IMR-90 (cell line): ENCODE measurements around the gene EGR2. TPM values are rescaled to one million over a fixed set of nuclear protein-coding genes. Genes with fewer than 3 reads are reported as not detected.

ENCODE experiments used
- ATAC-seq: fragments of 200-7000 bp; cut with Tn5 transposase; 2 replicates; pipeline ENCODE4 v1.9.1; 2020; ENCODE audit warnings: low read depth, mild to moderate bottlenecking, moderate library complexity
- BruUV-seq: library from RNA; stranded (reverse); fragments of 400-500 nt; replicated peaks from 2 replicates; lab custom pipeline; 2021; lab: Mats Ljungman, UMichigan
- CTCF ChIA-PET: fragments of 300-600 bp; formaldehyde crosslinking; extraction: SDS; loops from one replicate; lab custom pipeline; 2021; ENCODE audit warnings: antibody characterized with exemption; lab: Yijun Ruan, JAX
- POLR2A ChIA-PET: fragments of 300-600 bp; sonication (Branson Sonifier 250); formaldehyde crosslinking; loops from one replicate; lab custom pipeline; 2022; ENCODE audit warnings: antibody characterized with exemption; ENCODE audit not compliant: unreplicated experiment; lab: Charles Lee
- DNase-seq: peaks from one replicate; pipeline ENCODE4 v3.0.0; 2013
- H2AFZ ChIP-seq: replicated peaks from 2 replicates; pipeline ENCODE3; 2013; ENCODE audit warnings: low read length, mild to moderate bottlenecking; ENCODE audit not compliant: poor library complexity
- H2AK5ac ChIP-seq: 2 replicates; pipeline ENCODE4 v1.6.1; 2013; ENCODE audit warnings: low read depth, low read length, inconsistent platforms
- H2AK9ac ChIP-seq: replicated peaks from 2 replicates; pipeline ENCODE3; 2013; ENCODE audit warnings: mild to moderate bottlenecking, low read depth, low read length, moderate library complexity; ENCODE audit not compliant: poor library complexity
- H2BK120ac ChIP-seq: 2 replicates; pipeline ENCODE4 v1.6.1; 2013; ENCODE audit warnings: low read depth, low read length, inconsistent platforms
- H2BK15ac ChIP-seq: 3 replicates; pipeline ENCODE4 v1.6.1; 2013; ENCODE audit warnings: low read depth, low read length, inconsistent platforms
- H2BK20ac ChIP-seq: 2 replicates; pipeline ENCODE4 v1.6.1; 2013; ENCODE audit warnings: low read depth, mild to moderate bottlenecking, inconsistent platforms, low read length, moderate library complexity
- H2BK5ac ChIP-seq: 2 replicates; pipeline ENCODE4 v1.6.1; 2013; ENCODE audit warnings: mild to moderate bottlenecking, low read depth, low read length, inconsistent platforms; ENCODE audit not compliant: poor library complexity, severe bottlenecking
- H3K14ac ChIP-seq: replicated peaks from 2 replicates; pipeline ENCODE4 v1.6.1; 2013; ENCODE audit warnings: low read depth, low read length, inconsistent platforms
- H3K18ac ChIP-seq: 2 replicates; pipeline ENCODE4 v1.6.1; 2013; ENCODE audit warnings: low read depth, low read length, control low read depth
- H3K23ac ChIP-seq: 2 replicates; pipeline ENCODE4 v1.6.1; 2013; ENCODE audit warnings: low read depth, low read length, inconsistent platforms
- H3K27ac ChIP-seq: 2 replicates; pipeline ENCODE4 v1.5.1; 2013; ENCODE audit warnings: mild to moderate bottlenecking, control low read depth, low read length; ENCODE audit not compliant: insufficient read depth
- H3K27me3 ChIP-seq: 2 replicates; pipeline ENCODE4 v1.6.1; 2013; ENCODE audit warnings: low read length; ENCODE audit not compliant: control insufficient read depth, insufficient read depth
- H3K36me3 ChIP-seq: 2 replicates; pipeline ENCODE4 v1.6.1; 2013; ENCODE audit warnings: low read length, mixed read lengths; ENCODE audit not compliant: control insufficient read depth, insufficient read depth
- H3K4ac ChIP-seq: 2 replicates; pipeline ENCODE4 v1.6.1; 2013; ENCODE audit warnings: low read depth, low read length, inconsistent platforms
- H3K4me1 ChIP-seq: 2 replicates; pipeline ENCODE4 v1.6.1; 2013; ENCODE audit warnings: low read length, mixed read lengths; ENCODE audit not compliant: control insufficient read depth, insufficient read depth
- H3K4me2 ChIP-seq: 2 replicates; pipeline ENCODE4 v1.6.1; 2013; ENCODE audit warnings: low read depth, mild to moderate bottlenecking, control low read depth, low read length, moderate library complexity
- H3K4me3 ChIP-seq: 2 replicates; pipeline ENCODE4 v1.5.1; 2013; ENCODE audit warnings: low read depth, mild to moderate bottlenecking, control low read depth, low read length, moderate library complexity; ENCODE audit not compliant: insufficient read depth
- H3K56ac ChIP-seq: 2 replicates; pipeline ENCODE4 v1.6.1; 2013; ENCODE audit warnings: low read length, inconsistent platforms; ENCODE audit not compliant: insufficient read depth; ENCODE audit errors: extremely low read depth
- H3K79me1 ChIP-seq, 2 experiments: 2 replicates each; pipeline ENCODE4 v1.6.1; 2013; ENCODE audit warnings: low read length in 2 of 2, inconsistent platforms in 1 of 2, low read depth in 1 of 2
- H3K9ac ChIP-seq: 2 replicates; pipeline ENCODE4 v1.6.1; 2013; ENCODE audit warnings: low read depth, low read length, control low read depth
- H3K9me1 ChIP-seq: 2 replicates; pipeline ENCODE4 v1.6.1; 2013; ENCODE audit warnings: low read length, inconsistent platforms; ENCODE audit not compliant: insufficient read depth
- H3K9me3 ChIP-seq: 2 replicates; pipeline ENCODE4 v1.6.1; 2013; ENCODE audit warnings: low read length; ENCODE audit not compliant: control insufficient read depth, insufficient read depth
- H4K20me1 ChIP-seq: 2 replicates; pipeline ENCODE4 v1.6.1; 2013; ENCODE audit warnings: low read length, inconsistent platforms; ENCODE audit not compliant: insufficient read depth
- H4K5ac ChIP-seq: 2 replicates; pipeline ENCODE4 v1.6.1; 2013; ENCODE audit warnings: mild to moderate bottlenecking, low read depth, low read length, control low read depth
- H4K8ac ChIP-seq, 2 experiments: 2 replicates each; pipeline ENCODE4 v1.6.1; 2013; ENCODE audit warnings: low read depth in 2 of 2, low read length in 2 of 2, control low read depth in 1 of 2, inconsistent platforms in 1 of 2
- H4K91ac ChIP-seq: 2 replicates; pipeline ENCODE4 v1.6.1; 2013; ENCODE audit warnings: low read depth, low read length, inconsistent platforms; ENCODE audit not compliant: insufficient read depth
- BHLHE40 ChIP-seq: fragments of 150-350 bp; IDR thresholded peaks from 2 replicates; pipeline ENCODE4 v1.6.1; 2016; ENCODE audit warnings: mild to moderate bottlenecking, low read depth, low read length
- CEBPB ChIP-seq: IDR thresholded peaks from 2 replicates; pipeline ENCODE4 v1.6.1; 2012; ENCODE audit warnings: low read depth, low read length, improper control_type of control experiment
- CTCF ChIP-seq: conservative IDR thresholded peaks from 2 replicates; pipeline ENCODE4 v1.5.1; 2012; ENCODE audit warnings: mild to moderate bottlenecking, low read depth, low read length, improper control_type of control experiment
- ELK1 ChIP-seq: fragments of 150-350 bp; IDR thresholded peaks from 2 replicates; pipeline ENCODE4 v1.6.1; 2016; ENCODE audit warnings: low read depth, mild to moderate bottlenecking, low read length, moderate library complexity, borderline replicate concordance
- FOS ChIP-seq: fragments of 150-350 bp; IDR thresholded peaks from 2 replicates; pipeline ENCODE4 v1.6.1; 2016; ENCODE audit warnings: low read depth, low read length
- MAZ ChIP-seq: IDR thresholded peaks from 2 replicates; pipeline ENCODE4 v1.6.1; 2012; ENCODE audit warnings: low read depth, mild to moderate bottlenecking, low read length, improper control_type of control experiment, moderate library complexity, borderline replicate concordance
- NFE2L2 ChIP-seq: fragments of 150-350 bp; IDR thresholded peaks from 2 replicates; pipeline ENCODE4 v1.6.1; 2016; ENCODE audit warnings: low read depth, mild to moderate bottlenecking, low read length
- RFX5 ChIP-seq: IDR thresholded peaks from 2 replicates; pipeline ENCODE4 v1.8.0; 2012; ENCODE audit warnings: low read depth, mild to moderate bottlenecking, low read length, moderate library complexity
- WGBS, 2 experiments: methylation state at CpG; one replicate each; pipeline versions ENCODE4 v1.1.5 to v1.1.7; 2013; ENCODE audit warnings: missing lambda C conversion rate in 2 of 2; ENCODE audit not compliant: insufficient read length in 1 of 2; ENCODE audit errors: extremely low coverage in 2 of 2; 5-methylcytosine and 5-hydroxymethylcytosine counted together
- dilution Hi-C: fragments of 300-500 bp; cut with HindIII; formaldehyde crosslinking; loops from one replicate; pipeline ENCODE4 v1.14.3; 2018; ENCODE audit warnings: low sequenced_read_pairs; ENCODE audit not compliant: unreplicated experiment
- in situ Hi-C: fragments of 300-500 bp; cut with MboI; formaldehyde crosslinking; loops from 3 replicates; pipeline ENCODE4 v1.14.3; 2019; ENCODE audit warnings: low sequenced_read_pairs, inconsistent platforms, mixed read lengths
- intact Hi-C: fragments of 100-400 bp; cut with micrococcal nuclease; formaldehyde crosslinking; loops from 2 replicates; pipeline ENCODE4 v1.10.0; 2022
- polyA plus RNA-seq, 3 experiments: library from polyadenylated mRNA; depleted of rRNA; stranded (reverse); fragments of >200 nt; gene quantifications; 2 replicates each; pipeline ENCODE4 v1.2.3, GENCODE V29; 2012; ENCODE audit warnings: low replicate concordance in 1 of 3
- total RNA-seq: library from RNA; depleted of rRNA; stranded (reverse); fragments of >200 nt; gene quantifications from 2 replicates; pipeline ENCODE4 v1.2.3, GENCODE V29; 2012

The EGR2 gene
- total and polyA plus RNA-seq, 2 of the 4 experiments (the other 2 are of a cell fraction): 0.36 to 1.2 TPM

GRCh38 chr10:62803724-62804355 lies 12.3 kb downstream of the EGR2 start:
- CTCF ChIA-PET: interaction anchor here (0.6 to 1.1 kb wide), 4 partner anchors 14 to 150 kb away, joined by 3 to 5 read pairs (median 4); no protein-coding TSS in a partner anchor
- Histone ChIP-seq H3K56ac (peak overlapping the region; percentile 51; the same call in 1 of the 2 replicates), H2BK15ac (no peak overlapping the region; the same call in 2 of the 3 replicates), H2AK5ac (peak overlapping the region; percentile 57; the same call in 1 of the 2 replicates), H3K9me3 (no peaks in the 10 kb centered on the region), H4K20me1 (peaks cover 18% of the 10 kb centered on the region), H3K4me2 (peak overlapping the region; percentile 98), H2BK120ac (peak overlapping the region; percentile 100), H3K4me3 (peak overlapping the region; percentile 94), H3K9ac (peak overlapping the region; percentile 74), H3K9me1 (no peaks in the 10 kb centered on the region), H3K36me3 (no peaks in the 10 kb centered on the region), H2BK5ac (peak overlapping the region; percentile 94), H3K79me1 (peaks cover 13 to 29% of the 10 kb centered on the region in 2 experiments), H3K27ac (peak overlapping the region; percentile 99), H3K4me1 (peaks cover 8% of the 10 kb centered on the region; the same call in 1 of the 2 replicates), H2BK20ac (no peak overlapping the region), H3K4ac (peak overlapping the region; percentile 96), H2AK9ac (no peak overlapping the region), H3K27me3 (peaks cover 5% of the 10 kb centered on the region; the same call in 1 of the 2 replicates), H4K5ac (peak overlapping the region; percentile 100), H3K23ac (peak overlapping the region; percentile 83; the same call in 1 of the 2 replicates), H3K18ac (peak overlapping the region; percentile 98), H4K8ac (peak overlapping the region; percentile 84 to 99), H3K14ac (peak overlapping the region; percentile 99), H2AFZ (peak overlapping the region; percentile 100), H4K91ac (peak overlapping the region; percentile 97)
- in situ Hi-C loops (loop anchor here (25.0 kb wide), 2 partner anchors 542 to 767 kb away; partner anchors contain the start of gene RTKN2), dilution Hi-C loops (no loop called here), intact Hi-C loops (loop anchor here (5.0 to 10.0 kb wide), 2 partner anchors 353 to 759 kb away; no protein-coding TSS in a partner anchor)
- DNase-seq: peak; percentile 33
- TF ChIP-seq NFE2L2 (no peak), BHLHE40 (no peak), ELK1 (no peak), FOS (no peak), RFX5 (no peak), CEBPB (no peak), MAZ (no peak), CTCF (no peak)
- 0% methylated on average over 3 of the region's 11 CpGs; no CpG with 5 or more reads in 1 of the 2 experiments for WGBS, 2 experiments
- peak; percentile 4 for ATAC-seq
- POLR2A ChIA-PET: no interaction called here
- no TSS peak for BruUV-seq
